Epithelial cell of proximal tubule (primary cell): ENCODE measurements around the gene GRID1. TPM values are rescaled to one million over a fixed set of nuclear protein-coding genes. Genes with fewer than 3 reads are reported as not detected.

Experiments
- DNase-seq: peaks from one replicate; pipeline ENCODE4 v3.0.0-alpha.2; 2011; ENCODE audit warnings: low read depth
- H3K4me3 ChIP-seq: 2 replicates; pipeline ENCODE4 v1.5.1; 2011; ENCODE audit warnings: low read depth, mild to moderate bottlenecking, low read length
- total RNA-seq: library from RNA; depleted of rRNA; stranded (reverse); fragments of >200 nt; gene quantifications from 2 replicates; pipeline ENCODE4 v1.2.3, GENCODE V29; 2015
- TF ChIP-seq, protein P1 (sequence below): conservative IDR thresholded peaks from 2 replicates; pipeline ENCODE4 v1.5.1; 2012; ENCODE audit warnings: low read depth, mild to moderate bottlenecking, low read length

Gene GRID1
- total RNA-seq, 1 donor from 2014 or later, result 0.52 TPM

DNA sequence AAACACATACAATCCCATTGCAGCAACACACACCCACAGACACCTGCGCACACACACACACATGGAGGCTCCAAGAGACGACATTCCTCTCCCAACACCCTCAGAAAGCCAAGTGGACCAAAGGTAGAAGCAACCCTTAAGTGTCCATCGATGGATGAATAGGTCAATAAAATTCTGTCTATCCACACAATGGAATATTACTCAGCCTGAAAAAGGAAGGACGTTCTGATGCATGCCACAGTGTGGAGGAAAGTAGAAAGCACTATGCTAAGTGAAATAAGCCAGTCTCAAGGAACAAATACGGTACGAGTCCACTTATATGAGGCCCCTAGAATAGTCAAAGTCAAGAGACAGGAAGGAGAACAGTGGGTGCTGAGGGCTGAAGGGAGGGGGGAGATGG lies 174.4 kb downstream of the GRID1 start:
- DNase-seq, result no peak
- no peak overlapping the region for H3K4me3 ChIP-seq
- TF ChIP-seq, protein P1, sequence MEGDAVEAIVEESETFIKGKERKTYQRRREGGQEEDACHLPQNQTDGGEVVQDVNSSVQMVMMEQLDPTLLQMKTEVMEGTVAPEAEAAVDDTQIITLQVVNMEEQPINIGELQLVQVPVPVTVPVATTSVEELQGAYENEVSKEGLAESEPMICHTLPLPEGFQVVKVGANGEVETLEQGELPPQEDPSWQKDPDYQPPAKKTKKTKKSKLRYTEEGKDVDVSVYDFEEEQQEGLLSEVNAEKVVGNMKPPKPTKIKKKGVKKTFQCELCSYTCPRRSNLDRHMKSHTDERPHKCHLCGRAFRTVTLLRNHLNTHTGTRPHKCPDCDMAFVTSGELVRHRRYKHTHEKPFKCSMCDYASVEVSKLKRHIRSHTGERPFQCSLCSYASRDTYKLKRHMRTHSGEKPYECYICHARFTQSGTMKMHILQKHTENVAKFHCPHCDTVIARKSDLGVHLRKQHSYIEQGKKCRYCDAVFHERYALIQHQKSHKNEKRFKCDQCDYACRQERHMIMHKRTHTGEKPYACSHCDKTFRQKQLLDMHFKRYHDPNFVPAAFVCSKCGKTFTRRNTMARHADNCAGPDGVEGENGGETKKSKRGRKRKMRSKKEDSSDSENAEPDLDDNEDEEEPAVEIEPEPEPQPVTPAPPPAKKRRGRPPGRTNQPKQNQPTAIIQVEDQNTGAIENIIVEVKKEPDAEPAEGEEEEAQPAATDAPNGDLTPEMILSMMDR, result no peak

DNA sequence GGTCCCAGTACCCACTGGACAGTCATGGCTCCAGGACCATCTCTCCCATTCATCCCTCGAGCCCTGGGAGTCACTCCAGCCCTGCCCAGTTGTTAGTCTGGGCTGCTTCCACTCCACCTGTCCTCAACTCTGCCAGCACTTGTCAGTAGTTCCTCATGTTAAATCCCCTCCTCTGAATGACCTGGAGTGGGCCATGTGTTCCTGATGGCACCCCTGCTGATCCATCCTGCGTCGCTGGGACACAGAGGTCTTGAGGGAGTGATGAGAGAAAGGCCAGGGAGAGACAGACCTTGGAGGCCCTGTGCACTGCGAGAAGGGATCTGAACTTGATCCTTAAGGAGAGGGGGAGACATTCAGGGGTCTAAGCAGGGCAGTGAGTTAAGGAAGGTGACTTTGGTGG lies 174.9 kb downstream of the GRID1 start:
- TF ChIP-seq, protein P1, result no peak
- no peak overlapping the region for H3K4me3 ChIP-seq
- DNase-seq, result no peak

DNA sequence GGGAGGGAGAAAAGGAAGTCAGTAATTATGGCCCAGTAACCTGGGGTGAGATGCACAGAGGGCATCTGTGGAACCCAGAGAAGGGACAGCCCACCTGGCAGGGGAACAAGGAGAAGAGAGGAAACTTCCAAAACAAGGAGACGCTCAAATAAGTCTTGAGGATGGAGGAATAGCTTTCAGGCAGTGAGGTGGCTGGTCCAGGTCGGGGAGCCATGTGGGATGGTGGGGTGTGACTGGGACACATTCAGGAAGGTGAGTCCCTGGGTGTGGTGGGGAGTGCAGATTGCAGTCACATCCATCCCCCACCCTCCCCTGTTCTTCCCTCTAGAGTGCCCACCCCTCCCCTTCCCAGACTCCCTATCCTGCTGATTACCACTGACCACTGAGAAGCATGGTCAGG lies 175.4 kb downstream of the GRID1 start:
- DNase-seq, result no peak
- TF ChIP-seq, protein P1, result no peak
- no peak overlapping the region for H3K4me3 ChIP-seq

DNA sequence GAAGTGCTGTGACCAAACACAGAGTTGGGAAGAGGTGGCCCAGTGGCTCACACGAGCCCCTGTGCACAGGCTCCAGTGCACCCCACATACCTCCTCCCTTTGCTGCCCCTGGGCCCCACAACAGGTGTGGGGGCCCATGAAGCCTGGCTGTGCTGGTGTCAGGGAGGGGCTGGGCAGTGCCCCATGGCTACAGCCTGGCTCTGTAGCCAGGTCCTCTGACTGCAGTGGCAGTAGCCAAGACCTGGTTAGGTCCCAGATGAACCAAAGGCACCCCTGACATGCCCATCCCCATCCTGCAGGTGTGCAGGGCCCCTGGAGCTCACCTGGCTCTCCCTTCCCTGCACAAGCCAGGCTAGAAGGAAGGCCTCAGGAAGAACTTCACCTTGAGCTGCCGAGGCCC lies 176.3 kb downstream of the GRID1 start:
- no peak for DNase-seq
- no peak overlapping the region for H3K4me3 ChIP-seq
- TF ChIP-seq, protein P1, result no peak

DNA sequence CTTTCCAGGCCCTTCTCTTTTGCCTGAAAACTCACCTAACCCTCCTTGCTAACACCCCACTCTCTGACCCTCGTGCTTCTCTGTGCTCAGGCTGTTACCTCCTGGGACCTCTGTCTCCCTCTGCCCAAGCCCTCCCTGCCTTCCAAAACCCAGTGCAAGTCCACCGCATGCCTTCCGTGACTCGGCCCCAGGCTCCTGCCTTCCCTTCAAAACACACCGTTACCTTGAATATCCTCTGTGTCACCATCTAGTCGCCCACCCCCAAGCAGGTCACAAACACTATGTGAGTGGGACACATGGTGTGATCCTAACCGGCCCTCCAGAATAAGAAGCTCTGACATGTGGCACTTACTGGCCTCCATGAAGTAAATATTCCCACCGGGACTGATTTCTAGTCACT lies 176.7 kb downstream of the GRID1 start:
- TF ChIP-seq, protein P1, result no peak
- no peak overlapping the region for H3K4me3 ChIP-seq
- no peak for DNase-seq

DNA sequence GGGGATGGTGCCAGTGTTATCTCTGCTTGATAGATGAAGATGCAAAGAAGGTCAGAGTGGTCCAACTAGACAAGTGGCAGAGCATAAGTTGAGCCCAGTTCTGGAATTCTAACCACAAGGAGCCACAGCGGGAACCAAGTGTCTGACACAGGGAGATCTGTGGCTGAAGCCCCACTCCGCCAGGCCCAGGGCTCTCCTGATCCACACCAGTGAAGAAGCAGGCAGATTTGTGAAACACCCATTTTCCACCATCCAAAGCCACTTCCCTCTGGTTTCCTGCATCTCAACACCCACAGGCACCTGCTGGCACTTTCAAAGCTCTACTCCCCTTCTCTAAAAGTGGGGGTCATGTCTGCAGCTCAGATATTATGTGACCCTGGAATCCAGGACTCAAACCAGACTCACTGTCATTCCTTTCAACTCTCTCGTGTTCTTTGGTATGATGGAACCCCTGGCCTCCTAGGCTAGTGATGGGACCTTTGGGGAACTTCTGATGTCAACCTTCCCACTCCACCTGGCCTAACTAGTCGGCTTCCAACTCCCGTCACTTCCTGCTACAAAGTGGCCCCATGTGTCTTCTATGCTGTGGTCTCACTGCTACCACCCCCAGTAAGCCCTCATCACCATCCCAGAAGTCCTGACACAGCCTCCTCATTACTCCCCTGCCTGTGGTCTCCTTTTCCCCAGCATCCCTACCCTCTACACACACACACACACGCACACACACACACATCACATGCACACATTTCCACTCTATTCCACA lies 177.6 kb downstream of the GRID1 start:
- TF ChIP-seq, protein P1, result no peak
- DNase-seq, result no peak
- H3K4me3 ChIP-seq, result no peak overlapping the region

DNA sequence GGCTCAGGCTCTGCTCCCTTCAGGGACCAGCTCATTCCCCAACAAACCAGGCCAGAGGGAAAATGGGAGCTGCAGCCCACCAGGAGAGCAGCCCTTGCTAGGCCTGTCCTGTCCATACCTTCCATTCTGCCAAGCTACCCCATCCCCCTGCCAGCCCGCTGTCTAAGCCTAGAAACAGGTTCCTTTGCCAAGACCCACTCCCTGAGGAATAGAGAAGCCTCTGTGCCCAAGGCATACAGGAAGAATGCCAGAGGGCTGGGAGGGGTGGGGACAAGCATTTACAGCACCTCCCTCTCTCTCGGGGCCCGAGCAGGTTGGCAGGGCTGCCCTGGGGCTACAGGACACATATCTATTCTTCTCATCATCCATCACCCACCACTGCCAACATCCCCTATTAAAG lies 178.3 kb downstream of the GRID1 start:
- TF ChIP-seq, protein P1, result no peak
- DNase-seq, result no peak
- H3K4me3 ChIP-seq, result no peak overlapping the region
